SKM-1 treated with dmso at 0.1 percent for 144 hours (cell line): ENCODE measurements around the gene STUM.
A peak's percentile ranks its signal among the peaks of the same experiment; 100 is the strongest.
"Not testable (repeated sequence)": the region's sequence is repeated elsewhere in the genome, so short reads cannot be mapped to it uniquely, and the experiment has no call there.

Experiments used
- DNase-seq: peaks from one replicate; lab custom pipeline; 2025; ENCODE audit not compliant: unreplicated experiment; lab: John Stamatoyannopoulos, UW

STUM gene

DNA sequence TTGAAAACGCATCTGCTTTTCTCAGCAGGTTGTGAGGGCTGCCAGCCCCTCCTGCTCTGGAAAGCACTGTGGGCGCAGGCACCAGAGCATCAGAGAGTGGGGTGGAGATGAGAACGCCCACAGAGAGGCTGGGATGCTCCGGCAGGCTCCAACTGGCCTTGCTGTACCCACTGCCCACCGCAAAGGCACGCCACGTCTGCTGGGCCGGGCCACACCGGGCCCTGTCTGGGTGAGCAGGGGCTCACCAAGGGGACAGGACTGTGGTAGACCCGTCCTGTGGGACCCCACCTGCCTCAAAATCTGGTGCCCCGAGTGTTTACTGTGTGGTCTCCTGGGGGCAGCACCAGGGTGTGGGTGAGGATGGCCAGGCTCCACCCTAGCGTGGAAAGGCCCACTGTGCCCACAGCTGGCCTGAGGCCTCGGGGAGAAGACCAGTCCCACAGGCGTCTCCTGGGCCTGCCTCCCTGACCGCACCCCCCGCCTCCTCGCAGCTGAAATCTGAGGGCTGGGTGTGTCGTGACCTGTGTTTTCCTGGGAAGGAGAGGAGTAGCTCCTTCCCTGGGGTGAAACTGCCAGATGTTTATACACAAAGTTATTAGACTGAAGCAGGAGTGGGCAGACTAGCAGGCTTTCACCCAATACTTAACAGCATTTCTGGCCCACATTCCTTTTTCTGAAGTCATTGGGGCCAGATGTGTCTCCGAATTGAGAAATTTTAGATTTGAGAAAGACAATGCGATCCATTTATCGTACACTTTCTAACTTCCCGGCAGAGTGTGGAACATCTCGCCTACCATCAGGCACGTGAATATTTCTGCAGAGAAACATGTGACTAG is 53.8 kb downstream of the STUM start:
- no peak for DNase-seq

DNA sequence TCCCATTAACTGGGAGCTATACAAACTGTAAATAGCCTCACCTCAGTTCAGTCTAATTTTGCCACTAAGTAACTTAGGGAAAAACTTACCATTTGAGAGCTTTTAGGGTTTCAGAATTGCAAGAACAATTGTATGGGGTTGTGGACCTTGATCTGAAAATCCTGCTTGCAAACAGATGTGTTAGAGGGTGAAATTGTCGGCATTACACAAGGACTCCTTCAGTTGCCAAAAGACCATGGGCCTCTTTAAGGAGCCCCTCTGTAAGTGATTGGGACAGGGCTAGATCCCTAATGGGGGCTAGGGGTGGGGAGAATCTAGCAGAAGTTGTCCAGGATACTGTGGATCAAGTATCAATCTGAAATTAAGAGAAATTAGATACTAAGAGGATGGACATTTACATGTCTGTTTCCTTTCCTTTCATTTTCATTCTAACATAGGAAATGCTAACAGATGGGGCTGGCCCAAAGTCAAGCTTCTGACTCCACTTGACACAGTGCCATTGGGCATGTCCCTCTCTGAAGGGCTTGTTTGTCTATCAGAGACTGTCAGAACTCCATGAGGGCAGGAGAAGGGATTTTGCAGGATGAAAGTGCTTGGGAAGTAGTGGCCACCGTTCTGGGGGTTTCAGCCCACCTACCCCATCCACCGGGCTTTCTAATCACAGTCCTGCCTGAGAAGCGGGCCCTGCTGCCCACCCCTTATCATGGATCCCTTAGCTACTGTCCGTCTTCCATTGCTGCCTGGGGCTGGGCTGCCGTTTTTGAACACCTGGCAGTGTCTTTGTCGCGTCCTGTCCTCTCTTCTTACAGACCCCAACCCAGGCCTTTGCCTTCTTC is 54.7 kb downstream of the STUM start:
- no peak for DNase-seq

- no peak for DNase-seq
Measured at GRCh38 chr1:226603858-226604559, 55.4 kb downstream of the STUM start.

- no peak for DNase-seq
Measured at GRCh38 chr1:226604560-226605317, 56.2 kb downstream of the STUM start.

GRCh38 chr1:226605318-226605950 is 56.9 kb downstream of the STUM start:
- no peak for DNase-seq

DNA sequence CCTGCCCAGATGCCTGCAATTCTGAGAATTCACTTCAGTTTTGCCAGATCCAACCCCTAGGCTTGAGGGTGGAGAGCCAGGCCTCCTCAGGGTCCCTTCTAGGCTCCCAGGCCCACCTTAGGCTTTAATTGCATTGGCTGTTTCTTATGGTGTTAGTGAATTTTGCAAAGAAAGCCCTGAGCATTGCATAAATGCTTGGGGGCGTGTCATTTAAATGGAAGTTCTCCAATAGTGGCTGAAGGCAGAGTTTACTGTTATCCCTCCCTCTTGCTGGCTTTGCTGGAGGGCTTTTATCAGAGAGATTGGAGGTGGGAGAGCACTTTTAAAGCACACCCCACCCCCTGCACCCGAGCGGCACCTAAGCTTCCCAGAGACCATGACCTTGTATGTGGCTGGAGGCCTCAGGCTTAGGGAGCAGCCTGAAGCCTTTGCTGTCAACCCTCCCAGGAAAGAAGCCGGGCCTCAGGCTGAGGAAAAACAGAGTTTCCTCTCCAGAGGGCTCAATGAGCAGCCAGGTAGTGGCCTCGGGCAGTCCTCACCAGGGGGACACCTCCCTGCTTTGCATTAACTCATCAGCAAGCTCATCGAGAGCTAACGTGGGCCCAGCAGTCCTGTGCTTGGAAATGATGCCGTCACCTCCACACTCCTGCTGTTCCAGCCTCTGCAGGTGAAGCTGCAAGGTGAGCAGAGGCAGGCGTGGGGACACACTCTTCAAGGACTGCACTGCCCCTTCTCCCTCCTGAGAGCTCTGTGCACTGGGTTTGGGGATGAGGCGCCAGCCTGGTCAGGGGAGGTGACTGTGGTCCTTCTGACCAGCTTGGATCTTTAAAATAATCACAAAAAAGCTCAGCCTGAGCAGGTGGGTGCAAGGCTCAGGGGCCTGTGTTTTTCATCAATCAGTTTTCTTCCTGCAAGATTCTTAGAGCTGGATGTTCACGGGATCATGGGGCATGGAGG is 58.0 kb downstream of the STUM start:
- DNase-seq = no peak

DNA sequence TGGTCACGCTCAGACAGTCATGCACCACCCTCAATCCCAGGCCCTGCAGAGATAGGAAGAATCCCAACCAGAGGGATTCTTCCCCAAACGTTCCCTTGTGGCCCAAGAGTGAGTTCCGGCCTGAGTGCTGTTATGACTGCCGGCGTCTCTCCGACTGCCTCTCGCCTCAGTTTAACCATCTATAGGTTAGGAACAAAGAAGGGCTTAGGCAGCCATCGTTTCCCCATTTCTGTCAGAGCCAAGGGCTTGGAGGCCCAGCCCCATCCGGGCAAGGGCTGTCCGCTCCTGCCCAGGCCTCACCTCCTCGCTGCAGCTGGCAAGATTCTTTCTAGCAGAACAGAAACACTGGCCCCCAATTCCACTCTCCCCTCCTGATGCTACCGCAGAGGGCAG is 58.7 kb downstream of the STUM start:
- DNase-seq = no peak

- no peak for DNase-seq
Measured at GRCh38 chr1:226607821-226608220, 59.3 kb downstream of the STUM start.

GRCh38 chr1:226608699-226609505 is 60.3 kb downstream of the STUM start:
- DNase-seq = peak; percentile 84

DNA sequence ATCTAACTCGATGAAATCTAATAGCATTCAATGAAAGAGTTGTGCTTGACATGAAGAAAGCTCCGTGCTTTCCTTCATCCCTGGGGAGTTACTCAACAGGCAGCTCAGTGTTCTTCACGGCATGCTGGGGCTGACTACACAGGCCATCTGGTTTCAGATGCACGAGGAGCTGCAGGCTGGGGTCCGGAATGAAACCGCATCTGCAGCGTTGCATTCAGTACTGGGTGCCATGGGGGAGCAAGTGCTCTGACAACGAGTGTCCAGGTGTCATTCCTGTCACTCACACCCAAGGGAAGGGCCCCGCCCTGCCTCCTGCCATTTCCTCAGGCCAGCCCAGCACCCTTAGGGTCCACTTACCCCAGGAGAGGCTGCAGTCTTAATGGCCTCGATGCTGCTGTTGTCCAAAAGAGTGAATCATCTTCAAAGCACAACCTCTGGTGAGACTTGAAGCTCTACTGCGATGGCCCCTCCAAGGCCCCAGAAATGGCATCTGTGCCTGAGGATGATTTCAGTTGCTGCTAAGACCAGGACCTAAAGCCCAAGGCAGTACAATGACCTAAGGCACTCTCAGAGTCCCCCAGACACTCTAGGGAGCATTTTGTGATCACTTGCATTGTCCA is 61.4 kb downstream of the STUM start:
- no peak for DNase-seq

DNA sequence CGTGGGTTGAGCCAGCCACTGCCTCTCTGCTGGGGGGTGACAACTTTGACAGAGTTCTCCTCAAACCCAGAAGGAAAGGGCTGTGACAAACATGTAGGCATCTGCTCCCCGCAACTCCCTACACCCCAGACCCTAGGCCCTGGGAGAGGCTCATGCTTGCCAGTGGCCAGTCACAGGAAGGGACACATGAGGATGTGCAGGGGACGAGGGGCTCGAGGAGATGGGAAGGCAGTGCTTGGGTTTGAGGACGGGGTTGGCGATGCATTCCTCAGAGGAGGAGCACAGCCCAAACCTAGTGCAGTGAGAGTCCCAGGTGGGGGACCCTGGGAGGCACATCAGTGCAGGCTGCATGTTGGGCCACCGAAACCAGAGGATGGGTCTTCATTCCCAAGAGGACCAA is 62.1 kb downstream of the STUM start:
- DNase-seq = no peak

DNA sequence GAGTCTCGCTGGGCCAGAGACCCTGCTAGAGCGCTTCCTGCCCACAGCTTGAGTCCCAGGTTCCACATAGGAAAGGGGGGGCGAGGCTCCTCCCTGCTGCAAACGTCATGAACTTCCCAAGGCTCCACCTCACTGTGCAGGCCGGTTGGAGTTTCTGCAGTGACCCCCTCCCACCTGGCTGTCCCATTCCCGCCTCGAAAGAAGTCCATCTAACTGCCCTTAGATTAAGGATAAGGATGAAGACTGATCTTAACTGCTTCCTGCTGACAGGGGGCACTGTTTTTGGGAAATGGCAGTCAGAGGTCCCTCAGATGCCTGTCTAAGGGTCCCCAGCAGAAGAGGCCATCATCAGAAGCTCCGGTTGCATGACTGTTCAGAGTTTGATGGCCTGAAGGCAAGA is 62.7 kb downstream of the STUM start:
- DNase-seq = no peak

DNA sequence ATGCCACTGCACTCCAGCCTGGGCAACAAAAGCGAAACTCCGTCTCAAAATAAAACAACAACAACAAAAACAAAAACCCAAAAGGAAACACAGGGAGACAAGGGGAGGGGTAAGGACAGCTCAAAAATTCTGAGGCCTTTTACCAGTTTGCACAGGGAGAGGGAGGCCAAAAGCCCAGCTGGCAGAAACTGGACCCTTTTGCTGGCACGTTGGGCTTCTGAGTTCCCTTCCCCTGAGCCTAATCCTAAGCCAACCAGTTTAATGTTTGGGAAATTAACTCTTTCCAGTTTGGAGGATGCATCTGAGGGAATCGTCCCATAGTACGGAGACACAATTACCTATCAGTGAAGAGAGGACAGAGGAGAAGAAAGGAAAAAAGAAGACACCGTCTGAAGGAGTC is 63.4 kb downstream of the STUM start:
- DNase-seq = not testable (repeated sequence)

- DNase-seq = no peak
Measured at GRCh38 chr1:226615876-226616275, 67.3 kb downstream of the STUM start.

DNA sequence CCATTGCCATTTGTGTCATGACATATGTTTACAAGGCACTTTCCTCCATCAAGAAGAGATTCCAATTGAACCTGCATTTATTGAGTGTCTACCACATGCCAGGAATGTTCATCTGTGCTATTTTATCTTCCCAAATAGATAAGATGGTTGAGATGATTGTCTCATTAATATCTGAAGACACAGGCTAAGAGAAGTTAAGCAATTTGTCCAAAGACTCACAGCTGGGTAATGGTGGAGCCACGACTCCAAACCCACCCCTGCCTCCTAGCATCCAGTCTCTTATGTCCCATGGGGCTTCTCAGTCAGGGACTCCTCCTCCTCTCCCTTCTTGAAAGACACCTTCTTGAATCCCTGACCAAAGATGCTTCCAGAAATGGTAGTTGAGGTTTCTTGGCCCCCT is 68.1 kb downstream of the STUM start:
- no peak for DNase-seq

DNA sequence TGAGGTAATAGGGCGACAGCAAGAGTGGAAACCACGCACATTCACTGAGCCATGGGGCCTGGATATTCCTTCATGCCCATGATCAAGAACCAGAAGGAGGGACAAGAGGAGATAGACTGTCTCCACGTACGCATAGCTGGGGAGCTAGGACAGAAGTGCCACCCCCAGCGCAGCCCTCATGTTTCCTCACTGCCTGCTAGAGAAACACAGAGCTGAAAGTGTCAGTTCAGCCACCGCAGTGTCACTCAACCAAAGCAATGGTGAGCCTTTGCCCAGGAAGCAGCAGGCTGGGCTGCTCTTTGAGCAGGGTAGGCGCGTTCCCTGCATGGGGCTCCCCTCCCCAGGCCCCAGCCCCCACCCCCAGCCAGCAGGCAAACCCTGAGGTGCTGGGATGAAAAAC is 68.5 kb downstream of the STUM start:
- no peak for DNase-seq

DNA sequence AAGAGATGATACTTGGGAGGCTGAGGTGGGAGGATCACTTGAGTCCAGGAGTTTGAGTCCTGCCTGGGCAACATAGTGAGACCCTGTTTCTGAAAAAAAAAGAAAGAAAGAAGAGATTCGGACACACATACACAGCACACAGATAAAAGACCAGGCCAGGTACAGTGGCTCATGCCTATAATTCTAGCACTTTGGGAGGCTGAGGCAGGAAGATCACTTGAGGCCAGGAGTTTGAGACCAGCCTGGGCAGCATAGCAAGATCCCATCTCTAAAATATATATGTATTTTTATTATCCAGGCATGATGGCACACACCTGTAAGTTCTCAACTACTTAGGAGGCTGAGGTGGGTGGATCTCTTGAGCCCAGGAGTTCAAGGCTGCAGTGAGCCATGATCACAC is 69.2 kb downstream of the STUM start:
- DNase-seq = not testable (repeated sequence)

GRCh38 chr1:226618380-226618779 is 69.8 kb downstream of the STUM start:
- DNase-seq = no peak
